ENCODE data around the gene VSNL1. TPM values are rescaled to one million over a fixed set of nuclear protein-coding genes. Genes with fewer than 3 reads are reported as not detected.

Gene VSNL1
- total RNA-seq, 1 donor from 2014 or later: 19.2 TPM

DNA sequence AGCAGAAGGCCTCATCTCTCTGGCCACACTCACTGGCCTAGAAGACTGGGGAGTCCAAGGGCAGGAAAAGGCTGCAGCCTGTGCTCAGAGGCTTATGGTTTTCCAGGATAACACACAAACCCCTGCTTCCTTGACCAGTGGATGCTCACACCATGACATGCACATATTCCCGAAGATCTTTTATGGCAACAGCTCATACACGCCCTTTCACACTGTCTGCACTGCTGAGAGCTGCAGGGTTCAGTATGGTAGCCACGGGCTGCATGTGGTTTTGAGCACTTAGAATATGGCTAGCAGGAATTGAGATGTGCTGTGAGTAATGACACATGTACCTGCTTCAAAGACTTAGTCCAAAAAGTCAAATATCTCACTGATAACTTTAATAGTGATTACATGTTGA, 95.8 kb downstream of the VSNL1 start:
- no peak for TF ChIP-seq POLR2AphosphoS5 (IDR thresholded peaks at IDR 0.05; ENCODE audit: insufficient read depth in 1 of 2, low read depth in 1 of 2)
- no peak for TF ChIP-seq CTCF (IDR thresholded peaks at IDR 0.05)
- TF ChIP-seq POLR2A (IDR thresholded peaks at IDR 0.05): no peak
- DNase-seq (ENCODE audit: extremely low spot score in 2 of 2): no peak
- Histone ChIP-seq H3K36me3 (no peaks in the 10 kb centered on the region), H3K27ac (no peak overlapping the region), H3K4me1 (no peaks in the 10 kb centered on the region), H3K9me3 (no peaks in the 10 kb centered on the region), H3K27me3 (no peaks in the 10 kb centered on the region), H3K4me3 (no peak overlapping the region)
- intact Hi-C loops (cut with DNase I): no loop called here

DNA sequence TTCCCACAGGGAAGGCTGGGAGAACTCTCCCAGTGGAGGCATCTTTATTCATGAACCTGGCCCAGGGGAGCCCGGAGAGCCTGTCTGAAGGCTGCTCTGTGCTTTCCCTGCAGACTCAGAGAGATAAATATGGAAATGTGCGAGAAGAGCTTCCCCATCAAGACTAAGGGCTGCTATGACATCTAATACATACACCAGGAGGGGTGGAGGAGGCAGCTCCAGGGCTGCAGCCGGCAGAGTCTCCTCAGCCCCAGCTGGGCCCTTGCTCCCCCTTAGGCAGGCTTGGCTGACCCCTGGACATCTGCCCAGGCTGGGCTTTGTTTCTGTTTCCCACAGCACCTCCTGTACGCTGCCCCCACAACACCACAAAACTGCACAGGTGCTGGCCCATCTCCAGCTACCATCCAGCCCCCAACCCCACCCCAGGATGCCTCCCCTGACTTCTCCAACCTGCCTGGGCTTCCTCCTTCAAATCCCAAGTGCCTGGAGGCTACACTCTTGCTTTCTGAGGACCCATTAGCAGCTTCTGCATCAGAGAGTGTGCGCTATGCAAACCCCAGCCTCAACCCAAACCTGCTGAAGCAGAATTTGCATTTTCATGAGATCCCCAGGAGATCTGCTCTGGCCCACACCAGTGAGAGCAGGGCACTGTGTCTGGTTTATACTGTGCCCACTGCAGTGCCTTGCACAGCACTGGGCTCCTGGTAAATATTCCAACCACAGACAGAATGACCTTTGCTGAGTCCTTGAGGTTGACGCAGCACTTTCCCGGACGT, 96.8 kb downstream of the VSNL1 start:
- Histone ChIP-seq H3K4me3 (no peak overlapping the region), H3K36me3 (no peaks in the 10 kb centered on the region), H3K9me3 (no peaks in the 10 kb centered on the region), H3K27ac (no peak overlapping the region), H3K4me1 (no peaks in the 10 kb centered on the region), H3K27me3 (no peaks in the 10 kb centered on the region)
- intact Hi-C loops (cut with DNase I): no loop called here
- no peak for TF ChIP-seq POLR2AphosphoS5 (IDR thresholded peaks at IDR 0.05; ENCODE audit: insufficient read depth in 1 of 2, low read depth in 1 of 2)
- TF ChIP-seq CTCF (IDR thresholded peaks at IDR 0.05): no peak
- no peak for TF ChIP-seq POLR2A (IDR thresholded peaks at IDR 0.05)
- no peak for DNase-seq (ENCODE audit: extremely low spot score in 2 of 2)

DNA sequence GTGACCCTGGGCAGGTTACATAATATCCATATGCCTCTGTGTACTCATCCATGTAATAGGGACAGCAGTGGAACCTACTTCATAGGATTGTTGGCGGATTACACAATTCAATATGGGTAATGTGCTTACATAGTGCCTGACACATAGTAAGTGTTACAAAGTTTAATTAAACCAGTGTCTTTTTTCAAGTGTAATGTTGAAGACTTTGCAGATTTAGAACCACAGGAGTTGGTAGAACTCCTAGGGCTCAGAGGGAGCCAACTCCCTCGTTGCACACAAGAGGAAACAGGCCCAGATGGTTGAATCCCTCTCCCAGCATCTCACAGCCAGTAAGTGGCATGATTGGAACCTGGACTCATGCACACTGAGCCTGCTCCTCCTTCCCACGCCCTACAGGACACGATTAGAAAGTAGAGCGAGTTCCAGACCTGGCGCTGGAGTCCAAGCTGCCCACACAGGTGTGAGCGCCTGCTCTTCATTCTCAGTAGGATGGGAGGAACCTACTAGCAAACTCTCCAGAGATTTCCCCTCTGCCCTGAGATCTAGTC, 97.8 kb downstream of the VSNL1 start:
- Histone ChIP-seq H3K4me1 (peaks cover 9% of the 10 kb centered on the region), H3K36me3 (no peaks in the 10 kb centered on the region), H3K27ac (no peak overlapping the region), H3K4me3 (no peak overlapping the region), H3K9me3 (no peaks in the 10 kb centered on the region), H3K27me3 (no peaks in the 10 kb centered on the region)
- TF ChIP-seq POLR2A (IDR thresholded peaks at IDR 0.05): no peak
- TF ChIP-seq CTCF (IDR thresholded peaks at IDR 0.05): no peak
- no peak for DNase-seq (ENCODE audit: extremely low spot score in 2 of 2)
- intact Hi-C loops (cut with DNase I): no loop called here

- intact Hi-C loops (cut with DNase I): no loop called here
- H3K27me3 ChIP-seq: no peaks in the 10 kb centered on the region
- no peak for TF ChIP-seq CTCF (IDR thresholded peaks at IDR 0.05)
- H3K9me3 ChIP-seq: no peaks in the 10 kb centered on the region
- no peak overlapping the region for H3K4me3 ChIP-seq
- H3K27ac ChIP-seq: no peak overlapping the region
- no peak for DNase-seq (ENCODE audit: extremely low spot score in 2 of 2)
- no peaks in the 10 kb centered on the region for H3K36me3 ChIP-seq
- peaks cover 27% of the 10 kb centered on the region for H3K4me1 ChIP-seq
Observed at GRCh38 chr2:17640406-17640805, 99.9 kb downstream of the VSNL1 start.

- peak overlapping the region; percentile 49 for H3K27ac ChIP-seq
- no peak for DNase-seq (ENCODE audit: extremely low spot score in 2 of 2)
- peaks cover 47% of the 10 kb centered on the region for H3K4me1 ChIP-seq
- intact Hi-C loops (cut with DNase I): no loop called here
- no peaks in the 10 kb centered on the region for H3K9me3 ChIP-seq
- no peaks in the 10 kb centered on the region for H3K36me3 ChIP-seq
- TF ChIP-seq POLR2AphosphoS5 (IDR thresholded peaks at IDR 0.05; ENCODE audit: insufficient read depth in 1 of 2, low read depth in 1 of 2) (peak in 1 of 2 donors; percentile 90), CTCF (IDR thresholded peaks at IDR 0.05) (no peak), POLR2A (IDR thresholded peaks at IDR 0.05) (no peak)
- no peaks in the 10 kb centered on the region for H3K27me3 ChIP-seq
- no peak overlapping the region for H3K4me3 ChIP-seq
Observed at GRCh38 chr2:17643031-17643615, 102.6 kb downstream of the VSNL1 start.

Data from vagina (tissue), 2 donors.